Activated CD4-positive, CD25-positive, alpha-beta regulatory T cell (primary cell): ENCODE data around the gene PRR19.

ENCODE experiments used
- DNase-seq, 4 experiments: peaks; one replicate each; lab custom pipeline; 2025; lab: John Stamatoyannopoulos, UW

PRR19 gene

GRCh38 chr19:42284066-42284501, 17.8 kb upstream of the PRR19 start:
- peak; percentile 58 to 81 (median 73) for DNase-seq

DNA sequence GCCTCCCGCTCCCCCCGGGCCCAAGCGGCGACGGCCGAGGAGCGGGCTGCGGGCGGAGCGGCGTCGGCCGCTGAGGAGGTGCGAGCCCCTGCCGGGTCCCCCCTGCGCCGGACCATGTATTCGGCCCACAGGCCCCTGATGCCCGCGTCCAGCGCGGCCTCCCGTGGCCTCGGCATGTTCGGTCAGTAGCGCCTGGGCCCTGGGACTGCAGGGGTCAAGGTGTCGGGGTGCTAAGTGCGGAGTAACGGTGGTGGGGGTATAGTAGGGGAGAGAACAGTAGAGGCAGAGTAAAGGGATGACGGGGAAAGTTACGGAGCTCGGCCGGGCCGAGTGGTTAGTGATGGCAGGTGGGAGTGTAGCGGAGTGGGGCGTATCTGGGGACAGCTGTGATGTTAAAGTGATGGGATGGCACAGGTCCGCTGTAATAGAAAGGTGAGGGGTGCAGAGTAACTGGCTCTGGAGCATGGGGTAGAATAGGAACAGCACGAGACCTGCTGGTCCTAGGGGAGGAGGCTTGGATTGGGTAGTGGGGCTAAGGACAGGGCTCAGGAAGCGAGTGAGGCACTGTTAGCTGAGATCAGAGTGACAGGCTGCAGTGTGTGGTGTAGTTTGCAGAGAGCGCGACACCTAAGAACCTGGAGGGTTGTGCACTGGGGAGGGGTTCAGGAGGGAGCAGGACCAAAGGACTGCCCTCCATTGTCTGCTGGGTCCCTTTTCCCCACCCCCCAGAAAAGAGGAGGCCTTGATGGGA, 17.2 kb upstream of the PRR19 start:
- no peak for DNase-seq

GRCh38 chr19:42285541-42285941, 16.4 kb upstream of the PRR19 start:
- no peak for DNase-seq

DNA sequence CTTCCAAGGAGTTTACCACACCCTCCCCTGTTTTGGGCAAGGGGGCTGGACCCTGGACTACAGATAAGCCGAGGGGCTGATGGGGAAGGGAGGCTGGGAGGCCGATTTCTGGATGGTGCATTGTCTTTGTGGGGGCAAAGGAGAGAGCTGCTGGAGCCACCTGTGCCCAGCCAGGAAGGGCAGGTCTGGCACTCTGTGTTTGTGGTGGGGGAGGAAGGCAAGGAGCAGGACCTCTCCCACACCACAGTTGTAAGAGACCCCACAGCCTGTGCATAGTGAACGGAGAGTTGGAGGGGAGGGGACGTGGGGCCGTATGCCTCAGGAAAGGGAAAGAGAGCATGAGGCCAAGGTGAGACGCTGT, 16.0 kb upstream of the PRR19 start:
- no peak for DNase-seq

GRCh38 chr19:42286349-42287016, 15.4 kb upstream of the PRR19 start:
- no peak for DNase-seq

- no peak for DNase-seq
Observed at GRCh38 chr19:42287017-42287826, 14.7 kb upstream of the PRR19 start.

DNA sequence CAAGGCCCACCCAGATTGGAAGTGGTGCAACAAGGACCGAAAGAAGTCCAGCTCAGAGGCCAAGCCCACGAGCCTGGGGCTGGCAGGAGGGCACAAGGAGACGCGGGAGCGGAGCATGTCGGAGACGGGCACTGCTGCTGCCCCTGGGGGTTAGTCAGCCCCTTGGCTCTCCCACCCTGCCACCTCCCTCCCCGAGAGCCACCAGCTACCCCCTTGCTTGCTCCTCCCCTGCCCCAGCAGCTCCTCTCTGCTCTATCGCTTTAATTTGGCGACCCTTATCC, 14.2 kb upstream of the PRR19 start:
- DNase-seq, result no peak

- no peak for DNase-seq
Observed at GRCh38 chr19:42288387-42288786, 13.5 kb upstream of the PRR19 start.

GRCh38 chr19:42288881-42289555, 12.9 kb upstream of the PRR19 start:
- DNase-seq, result no peak

DNA sequence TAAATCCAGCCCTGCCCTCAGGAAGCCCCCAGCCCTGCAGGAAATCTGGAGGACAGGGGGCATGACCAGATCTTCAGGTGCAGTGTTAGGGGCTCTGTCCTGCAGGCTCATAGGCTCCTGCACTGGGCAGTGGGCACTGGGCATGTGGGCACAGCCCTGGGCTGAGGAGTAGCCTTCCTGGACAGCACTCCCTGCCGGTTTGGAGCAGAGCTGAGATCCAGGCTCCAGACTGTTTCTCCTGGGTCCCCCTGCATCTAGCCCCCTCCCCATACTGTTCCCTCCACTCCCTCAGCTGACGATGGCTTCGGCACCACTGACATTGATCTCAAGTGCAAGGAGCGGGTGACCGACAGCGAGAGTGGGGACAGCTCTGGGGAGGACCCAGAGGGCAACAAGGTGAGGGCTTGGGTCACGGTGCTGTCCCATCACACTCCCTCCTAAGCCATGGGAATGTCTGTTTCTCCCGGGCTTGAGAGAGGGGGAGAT, 12.3 kb upstream of the PRR19 start:
- no peak for DNase-seq

GRCh38 chr19:42290136-42290522, 11.8 kb upstream of the PRR19 start:
- DNase-seq, result no peak

- peak in 3 of 4 experiments; percentile 43 to 61 (median 45) for DNase-seq
Observed at GRCh38 chr19:42290523-42291434, 11.2 kb upstream of the PRR19 start.

DNA sequence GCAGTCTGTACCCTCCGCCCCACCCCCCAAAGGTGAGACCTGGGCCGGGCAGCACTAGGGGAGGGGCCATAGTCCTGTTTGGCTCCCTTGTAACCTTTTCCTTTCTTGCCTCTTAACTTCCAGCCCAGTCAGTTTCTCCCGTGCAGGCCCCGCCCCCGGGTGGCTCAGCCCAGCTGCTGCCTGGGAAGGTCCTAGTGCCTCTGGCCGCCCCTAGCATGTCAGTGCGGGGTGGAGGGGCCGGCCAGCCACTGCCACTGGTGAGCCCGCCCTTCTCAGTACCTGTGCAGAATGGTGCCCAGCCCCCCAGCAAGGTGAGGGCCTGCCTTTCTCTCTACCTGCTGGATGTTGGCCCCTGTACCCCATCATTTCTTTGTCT, 10.5 kb upstream of the PRR19 start:
- no peak for DNase-seq

GRCh38 chr19:42292042-42292960, 9.6 kb upstream of the PRR19 start:
- DNase-seq, result no peak

DNA sequence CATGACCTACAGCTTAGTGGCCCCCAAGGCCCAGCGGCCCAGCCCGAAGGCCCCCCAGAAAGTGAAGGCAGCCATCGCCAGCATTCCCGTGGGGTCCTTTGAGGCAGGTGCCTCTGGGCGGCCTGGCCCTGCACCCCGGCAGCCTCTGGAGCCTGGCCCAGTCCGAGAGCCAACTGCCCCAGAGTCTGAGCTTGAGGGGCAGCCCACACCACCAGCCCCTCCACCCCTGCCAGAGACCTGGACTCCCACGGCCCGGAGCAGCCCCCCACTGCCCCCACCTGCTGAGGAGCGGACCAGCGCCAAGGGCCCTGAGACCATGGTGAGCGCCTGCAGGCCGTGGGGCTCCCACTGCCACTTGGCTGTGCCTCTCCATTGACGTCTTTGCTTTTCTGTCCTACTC, 9.0 kb upstream of the PRR19 start:
- no peak for DNase-seq

DNA sequence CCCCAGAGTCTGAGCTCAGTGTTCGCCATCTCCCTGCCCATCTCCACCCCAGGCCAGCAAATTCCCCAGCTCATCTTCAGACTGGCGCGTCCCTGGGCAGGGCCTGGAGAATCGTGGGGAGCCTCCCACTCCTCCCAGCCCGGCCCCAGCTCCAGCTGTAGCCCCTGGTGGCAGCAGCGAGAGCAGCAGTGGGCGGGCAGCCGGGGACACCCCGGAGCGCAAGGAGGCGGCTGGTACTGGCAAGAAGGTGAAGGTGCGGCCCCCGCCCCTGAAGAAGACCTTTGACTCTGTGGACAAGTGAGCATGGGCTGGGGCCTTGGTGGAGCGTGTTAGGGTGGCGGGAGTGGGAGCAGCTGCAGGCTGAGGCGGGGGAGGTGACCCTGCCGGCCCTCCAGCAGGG, 8.4 kb upstream of the PRR19 start:
- DNase-seq, result no peak

DNA sequence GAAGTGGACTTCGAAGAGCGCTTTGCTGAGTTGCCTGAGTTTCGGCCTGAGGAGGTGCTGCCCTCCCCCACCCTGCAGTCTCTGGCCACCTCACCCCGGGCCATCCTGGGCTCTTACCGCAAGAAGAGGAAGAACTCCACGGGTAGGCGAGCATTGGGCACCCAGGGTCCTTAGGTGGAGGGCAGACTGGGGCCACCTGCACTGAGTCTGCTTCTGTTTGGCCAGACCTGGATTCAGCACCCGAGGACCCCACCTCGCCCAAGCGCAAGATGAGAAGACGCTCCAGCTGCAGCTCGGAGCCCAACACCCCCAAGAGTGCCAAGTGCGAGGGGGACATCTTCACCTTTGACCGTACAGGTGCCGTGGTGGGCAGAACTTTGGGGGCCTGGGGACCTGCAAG, 8.0 kb upstream of the PRR19 start:
- DNase-seq, result no peak

DNA sequence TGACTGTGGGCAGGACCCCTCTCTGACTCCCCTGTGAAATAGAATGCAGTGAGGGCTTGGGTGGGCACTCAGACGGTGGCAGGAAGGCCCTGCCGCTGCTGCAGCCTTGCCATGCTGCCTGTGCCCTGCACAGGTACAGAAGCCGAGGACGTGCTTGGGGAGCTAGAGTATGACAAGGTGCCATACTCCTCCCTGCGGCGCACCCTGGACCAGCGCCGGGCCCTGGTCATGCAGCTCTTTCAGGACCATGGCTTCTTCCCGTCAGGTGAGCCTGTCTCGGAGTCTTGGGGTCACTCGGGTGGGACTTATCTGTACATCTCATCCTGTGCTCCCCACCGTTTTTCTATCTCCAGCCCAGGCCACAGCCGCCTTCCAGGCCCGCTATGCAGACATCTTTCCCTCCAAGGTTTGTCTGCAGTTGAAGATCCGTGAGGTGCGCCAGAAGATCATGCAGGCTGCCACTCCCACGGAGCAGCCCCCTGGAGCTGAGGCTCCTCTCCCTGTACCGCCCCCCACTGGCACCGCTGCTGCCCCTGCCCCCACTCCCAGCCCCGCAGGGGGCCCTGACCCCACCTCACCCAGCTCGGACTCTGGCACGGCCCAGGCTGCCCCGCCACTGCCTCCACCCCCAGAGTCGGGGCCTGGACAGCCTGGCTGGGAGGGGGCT, 7.3 kb upstream of the PRR19 start:
- no peak for DNase-seq

- DNase-seq, result no peak
Observed at GRCh38 chr19:42295342-42295741, 6.6 kb upstream of the PRR19 start.
